HepG2 (cell line): ENCODE results near the gene VAMP8. TPM values are rescaled to one million over a fixed set of nuclear protein-coding genes. Genes with fewer than 3 reads are reported as not detected.

ENCODE experiments used
- BCL6 ChIP-seq: IDR thresholded peaks from 2 replicates; pipeline ENCODE4 v1.6.1; 2016; ENCODE audit warnings: missing genetic modification reagents, missing compliant biosample characterization
- NFKB2 ChIP-seq: sonication (generic); formaldehyde crosslinking; IDR thresholded peaks from 2 replicates; pipeline ENCODE4 v1.4.0; 2020; ENCODE audit warnings: missing genetic modification reagents, borderline replicate concordance
- SOX6 ChIP-seq, 2 experiments: fragments of 450-650 bp in 1 of 2; sonication (generic) in 1 of 2; formaldehyde crosslinking in 1 of 2; IDR thresholded peaks; 2 replicates each; pipeline versions ENCODE4 v1.4.0 to v1.6.1; 2017 to 2020; ENCODE audit warnings: antibody characterized with exemption in 1 of 2, mild to moderate bottlenecking in 1 of 2, missing genetic modification reagents in 1 of 2
- SP4 ChIP-seq: sonication (generic); formaldehyde crosslinking; IDR thresholded peaks from 2 replicates; pipeline ENCODE4 v1.8.1; 2023; ENCODE audit warnings: mild to moderate bottlenecking, missing genetic modification reagents
- ZNF44 ChIP-seq: sonication (generic); formaldehyde crosslinking; IDR thresholded peaks from 2 replicates; pipeline ENCODE4 v1.5.1; 2020; ENCODE audit warnings: mild to moderate bottlenecking, missing genetic modification reagents
- ZNF609 ChIP-seq: sonication (generic); formaldehyde crosslinking; IDR thresholded peaks from 2 replicates; pipeline ENCODE4 v1.4.0; 2020; ENCODE audit warnings: mild to moderate bottlenecking, missing genetic modification reagents, borderline replicate concordance
- ZNF740 ChIP-seq: sonication (generic); formaldehyde crosslinking; IDR thresholded peaks from 2 replicates; pipeline ENCODE4 v1.4.0; 2020; ENCODE audit warnings: missing genetic modification reagents
- ZNF792 ChIP-seq: IDR thresholded peaks from 2 replicates; pipeline ENCODE4 v1.6.1; 2016
- polyA plus RNA-seq, 8 experiments: library from polyadenylated mRNA; depleted of rRNA in 3 of 8; stranded (reverse) in 7 of 8; unstranded in 1 of 8; fragments of >200 nt; fragmentation: Illumina TruSeq in 4 of 8; extraction: Trizol in 4 of 8; gene quantifications; 2 replicates each; pipeline versions ENCODE4 v1.2.1 to v1.2.3, GENCODE V29; 2011 to 2016; ENCODE audit warnings: low read depth in 4 of 8, missing spikeins in 1 of 8, mixed read lengths in 1 of 8; ENCODE audit not compliant: insufficient read depth in 1 of 8
- total RNA-seq, 5 experiments: library from RNA; depleted of rRNA; stranded (reverse); fragments of >200 nt; fragmentation: Illumina TruSeq; extraction: Trizol; gene quantifications; 2 replicates each; pipeline ENCODE4 v1.2.3, GENCODE V29; 2016; ENCODE audit warnings: low read depth in 1 of 5

Gene VAMP8
- total and polyA plus RNA-seq, 2 of the 13 experiments (the other 11 are each of a cell fraction or from before 2014, with no cell fraction given) = 83.3 to 157 TPM

- TF ChIP-seq ZNF609 (peak; percentile 43; the same call in 1 of the 2 replicates), NFKB2 (CRISPR knock-in tag) (no peak), ZNF792 (CRISPR knock-in tag) (0 out of 2 replicates have a peak, but pooled peaks have one; percentile 15), BCL6 (CRISPR knock-in tag) (peak; percentile 17; the same call in 1 of the 2 replicates), ZNF44 (CRISPR knock-in tag) (peak; percentile 47; the same call in 1 of the 2 replicates), SP4 (CRISPR knock-in tag) (0 out of 2 replicates have a peak, but pooled peaks have one; percentile 31), SOX6 (IDR thresholded peaks at IDR 0.05) (no peak), SOX6 (CRISPR knock-in tag; IDR thresholded peaks at IDR 0.05) (peak; percentile 29; the same call in 1 of the 2 replicates), ZNF740 (CRISPR knock-in tag) (0 out of 2 replicates have a peak, but pooled peaks have one; percentile 41)
These were observed 6.4 kb downstream of the VAMP8 start (continued) for GRCh38 chr2:85583667-85584353.
